Frontal cortex (tissue), 4 donors: ENCODE results near the gene CTIF. TPM values are rescaled to one million over a fixed set of nuclear protein-coding genes. Genes with fewer than 3 reads are reported as not detected.

Experiments used
- DNase-seq, 2 donors: peaks; one replicate each; pipeline ENCODE4 v3.0.0; 2012; ENCODE audit warnings: low spot score in 2 of 2
- FAIRE-seq: peaks from 2 replicates; lab custom pipeline; 2012; peaks lifted over from hg19 to GRCh38; lab: Jason Lieb, UNC
- total RNA-seq: library from RNA; depleted of rRNA; stranded (reverse); fragments of >200 nt; gene quantifications from one replicate; pipeline ENCODE4 v1.2.3, GENCODE V29; 2014
- donor health status: control.
- donor health status: control.
- donor health status: control.

Gene CTIF
- total RNA-seq, 1 donor from 2014 or later = 42.0 TPM

GRCh38 chr18:48831802-48832201 is 293.0 kb downstream of the CTIF start:
- DNase-seq (no peak), FAIRE-seq (no peak)

GRCh38 chr18:48832938-48833700 is 294.3 kb downstream of the CTIF start:
- no peak for DNase-seq
- no peak for FAIRE-seq

GRCh38 chr18:48833701-48834412 is 295.0 kb downstream of the CTIF start:
- FAIRE-seq (no peak), DNase-seq (no peak)

GRCh38 chr18:48834413-48835031 is 295.7 kb downstream of the CTIF start:
- DNase-seq (peak in 1 of 2 donors; percentile 57), FAIRE-seq (no peak)

GRCh38 chr18:48835119-48835518 is 296.3 kb downstream of the CTIF start:
- FAIRE-seq (no peak), DNase-seq (no peak)

GRCh38 chr18:48835745-48836170 is 296.9 kb downstream of the CTIF start:
- FAIRE-seq = no peak
- DNase-seq = no peak

GRCh38 chr18:48836231-48836805 is 297.5 kb downstream of the CTIF start:
- FAIRE-seq = no peak
- DNase-seq = no peak

- DNase-seq (no peak), FAIRE-seq (no peak)
These were observed 298.2 kb downstream of the CTIF start for GRCh38 chr18:48836806-48837615.

GRCh38 chr18:48837676-48838075 is 298.8 kb downstream of the CTIF start:
- DNase-seq (no peak), FAIRE-seq (no peak)

GRCh38 chr18:48838166-48838775 is 299.4 kb downstream of the CTIF start:
- FAIRE-seq = no peak
- no peak for DNase-seq

- FAIRE-seq (no peak), DNase-seq (no peak)
These were observed 300.3 kb downstream of the CTIF start for GRCh38 chr18:48838921-48839818.

- FAIRE-seq (no peak), DNase-seq (no peak)
These were observed 301.1 kb downstream of the CTIF start for GRCh38 chr18:48839819-48840490.

GRCh38 chr18:48840491-48840877 is 301.7 kb downstream of the CTIF start:
- no peak for FAIRE-seq
- peak; percentile 66 to 72 for DNase-seq

- peak in 1 of 2 donors; percentile 62 for DNase-seq
- FAIRE-seq = no peak
These were observed 302.8 kb downstream of the CTIF start for GRCh38 chr18:48841381-48842258.

GRCh38 chr18:48842259-48843061 is 303.6 kb downstream of the CTIF start:
- DNase-seq = no peak
- no peak for FAIRE-seq

GRCh38 chr18:48843162-48843561 is 304.3 kb downstream of the CTIF start:
- FAIRE-seq (no peak), DNase-seq (no peak)
